Measurements from ENCODE around the gene NFKBIZ.

- TF ChIP-seq CTCF (IDR thresholded peaks at IDR 0.05) (no peak), POLR2A (IDR thresholded peaks at IDR 0.05) (no peak)
These were observed 21.0 kb upstream of the NFKBIZ start for GRCh38 chr3:101828276-101828675.
